BJ (cell line): ENCODE data around the gene RGS10. TPM values are rescaled to one million over a fixed set of nuclear protein-coding genes. Genes with fewer than 3 reads are reported as not detected.

ENCODE experiments used
- CTCF ChIA-PET: fragments of 350-600 bp; formaldehyde crosslinking; extraction: SDS; loops from one replicate; lab custom pipeline; 2021; ENCODE audit warnings: antibody characterized with exemption, inconsistent platforms; lab: Yijun Ruan, JAX
- POLR2A ChIA-PET: fragments of 300-600 bp; sonication (Branson Sonifier 250); formaldehyde crosslinking; extraction: SDS; loops from one replicate; lab custom pipeline; 2021; ENCODE audit warnings: antibody characterized with exemption; lab: Charles Lee
- DNase-seq: peaks from one replicate; pipeline ENCODE4 v3.0.0-alpha.2; 2011; ENCODE audit warnings: low read depth
- H3K27me3 ChIP-seq: 2 replicates; pipeline ENCODE4 v1.6.0; 2011; ENCODE audit warnings: low read length; ENCODE audit not compliant: control insufficient read depth, insufficient read depth
- H3K36me3 ChIP-seq: 2 replicates; pipeline ENCODE4 v1.5.1; 2011; ENCODE audit warnings: low read length; ENCODE audit not compliant: control insufficient read depth, insufficient read depth
- H3K4me3 ChIP-seq: 2 replicates; pipeline ENCODE4 v1.5.1; 2011; ENCODE audit warnings: low read depth, mild to moderate bottlenecking, control low read depth, low read length
- polyA plus RNA-seq: library from polyadenylated mRNA; depleted of rRNA; stranded (reverse); fragments of >200 nt; gene quantifications from 2 replicates; pipeline ENCODE4 v1.2.3, GENCODE V29; 2011
- TF ChIP-seq, protein P1 (sequence below): IDR thresholded peaks from 2 replicates; pipeline ENCODE4 v1.5.1; 2011; ENCODE audit warnings: low read depth, mild to moderate bottlenecking, control low read depth, inconsistent platforms, low read length, moderate library complexity; ENCODE audit not compliant: insufficient read depth

Gene RGS10
- polyA plus RNA-seq, 1 experiment = 34.5 TPM

DNA sequence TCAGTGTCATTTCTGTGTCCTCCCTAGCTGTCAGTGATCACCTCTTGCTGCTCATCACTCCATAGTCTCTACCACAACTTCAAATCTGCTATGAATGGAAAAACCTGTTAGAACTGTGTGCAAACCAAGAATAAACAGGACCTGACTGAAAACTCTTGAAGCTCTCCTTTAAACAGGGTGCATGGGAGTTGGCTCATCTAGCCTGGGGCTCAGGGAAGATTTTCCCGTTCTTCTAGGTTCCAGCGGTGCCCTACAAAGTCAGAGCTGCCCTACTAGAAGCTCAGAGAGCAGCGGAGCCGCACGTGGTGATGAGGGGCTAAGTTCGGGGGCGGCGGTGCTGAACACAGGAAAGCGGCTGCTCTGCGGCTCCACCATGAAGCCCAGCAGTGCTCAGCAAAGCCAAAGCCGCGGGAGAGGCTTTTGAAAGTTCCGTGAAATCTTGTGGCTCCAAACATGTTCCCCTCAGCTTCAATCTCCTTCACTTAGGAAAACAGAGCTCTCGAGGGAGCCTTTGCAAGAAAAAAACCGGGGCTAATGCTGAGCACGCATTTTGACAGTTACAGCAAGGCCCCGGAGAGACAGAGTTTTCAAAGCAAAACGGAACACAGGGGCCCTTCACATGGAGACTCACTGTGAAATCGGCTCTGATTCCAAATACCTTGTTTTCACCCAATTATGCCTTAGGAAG lies 30.5 kb downstream of the RGS10 start:
- TF ChIP-seq, protein P1, sequence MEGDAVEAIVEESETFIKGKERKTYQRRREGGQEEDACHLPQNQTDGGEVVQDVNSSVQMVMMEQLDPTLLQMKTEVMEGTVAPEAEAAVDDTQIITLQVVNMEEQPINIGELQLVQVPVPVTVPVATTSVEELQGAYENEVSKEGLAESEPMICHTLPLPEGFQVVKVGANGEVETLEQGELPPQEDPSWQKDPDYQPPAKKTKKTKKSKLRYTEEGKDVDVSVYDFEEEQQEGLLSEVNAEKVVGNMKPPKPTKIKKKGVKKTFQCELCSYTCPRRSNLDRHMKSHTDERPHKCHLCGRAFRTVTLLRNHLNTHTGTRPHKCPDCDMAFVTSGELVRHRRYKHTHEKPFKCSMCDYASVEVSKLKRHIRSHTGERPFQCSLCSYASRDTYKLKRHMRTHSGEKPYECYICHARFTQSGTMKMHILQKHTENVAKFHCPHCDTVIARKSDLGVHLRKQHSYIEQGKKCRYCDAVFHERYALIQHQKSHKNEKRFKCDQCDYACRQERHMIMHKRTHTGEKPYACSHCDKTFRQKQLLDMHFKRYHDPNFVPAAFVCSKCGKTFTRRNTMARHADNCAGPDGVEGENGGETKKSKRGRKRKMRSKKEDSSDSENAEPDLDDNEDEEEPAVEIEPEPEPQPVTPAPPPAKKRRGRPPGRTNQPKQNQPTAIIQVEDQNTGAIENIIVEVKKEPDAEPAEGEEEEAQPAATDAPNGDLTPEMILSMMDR = no peak
- ChIA-PET POLR2A (no interaction called here), CTCF (interaction anchor here (1.9 kb wide), 1 partner anchor 23 kb away, joined by 5 read pairs; no protein-coding TSS in a partner anchor)
- H3K4me3 ChIP-seq = no peak overlapping the region
- peaks cover 18% of the 10 kb centered on the region for H3K36me3 ChIP-seq
- no peaks in the 10 kb centered on the region for H3K27me3 ChIP-seq
- DNase-seq = no peak

DNA sequence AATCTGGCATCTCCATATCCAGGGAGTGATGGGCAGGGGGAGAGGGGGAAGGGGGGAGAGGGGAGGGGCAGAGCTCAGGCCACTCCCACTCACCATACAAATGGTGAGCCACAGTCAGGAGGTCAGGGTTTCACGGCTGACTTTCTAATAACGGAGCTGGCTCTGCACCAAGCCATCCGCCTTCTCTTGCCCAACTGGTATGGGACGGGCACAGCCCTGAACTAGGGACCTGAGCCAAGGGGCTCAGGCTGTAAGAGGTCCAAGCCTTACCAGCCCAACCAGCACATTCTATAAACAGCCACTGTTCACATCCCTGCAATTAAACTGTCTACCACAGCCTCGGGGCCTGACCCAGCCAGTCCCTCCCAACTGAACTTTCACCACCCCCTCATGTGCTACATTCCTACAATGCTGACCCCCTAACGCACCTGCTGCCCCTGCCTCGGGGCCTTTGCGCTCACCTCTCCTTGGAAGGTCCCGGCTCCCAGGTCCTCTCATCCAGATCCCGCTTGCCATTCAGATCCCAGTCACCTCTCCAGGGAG lies 32.5 kb downstream of the RGS10 start:
- Histone ChIP-seq H3K36me3 (peaks cover 19% of the 10 kb centered on the region), H3K4me3 (no peak overlapping the region), H3K27me3 (no peaks in the 10 kb centered on the region)
- DNase-seq = no peak
- ChIA-PET CTCF (interaction anchor here (0.6 to 1.2 kb wide), 3 partner anchors 10 to 23 kb away, joined by 3 read pairs; no protein-coding TSS in a partner anchor), POLR2A (no interaction called here)
- TF ChIP-seq, protein P1 = no peak

DNA sequence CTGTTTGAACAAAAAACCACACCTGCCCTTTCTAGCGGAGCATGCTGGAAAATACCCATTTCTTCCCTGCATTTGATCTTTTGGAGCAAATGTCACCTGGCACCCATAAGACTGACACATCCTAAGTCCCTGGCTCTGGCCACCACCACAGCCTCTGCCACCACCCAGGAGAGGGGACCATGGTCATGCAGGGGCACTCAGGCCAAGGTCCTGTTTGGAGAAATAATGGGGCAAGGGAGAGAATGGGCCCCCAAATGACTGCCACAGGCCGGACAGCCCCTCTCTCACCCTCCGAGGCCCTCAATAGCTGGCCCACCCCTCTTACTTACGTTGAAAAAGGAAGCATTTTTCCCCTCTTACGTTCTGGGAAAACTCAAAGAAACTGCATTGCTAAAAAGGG lies 35.4 kb downstream of the RGS10 start:
- Histone ChIP-seq H3K27me3 (no peaks in the 10 kb centered on the region), H3K4me3 (no peak overlapping the region), H3K36me3 (peaks cover 16% of the 10 kb centered on the region)
- CTCF ChIA-PET = interaction anchor here (1.6 kb wide), 1 partner anchor 17 kb away, joined by 4 read pairs; no protein-coding TSS in a partner anchor
- DNase-seq = no peak
- TF ChIP-seq, protein P1 = no peak
- POLR2A ChIA-PET = no interaction called here

DNA sequence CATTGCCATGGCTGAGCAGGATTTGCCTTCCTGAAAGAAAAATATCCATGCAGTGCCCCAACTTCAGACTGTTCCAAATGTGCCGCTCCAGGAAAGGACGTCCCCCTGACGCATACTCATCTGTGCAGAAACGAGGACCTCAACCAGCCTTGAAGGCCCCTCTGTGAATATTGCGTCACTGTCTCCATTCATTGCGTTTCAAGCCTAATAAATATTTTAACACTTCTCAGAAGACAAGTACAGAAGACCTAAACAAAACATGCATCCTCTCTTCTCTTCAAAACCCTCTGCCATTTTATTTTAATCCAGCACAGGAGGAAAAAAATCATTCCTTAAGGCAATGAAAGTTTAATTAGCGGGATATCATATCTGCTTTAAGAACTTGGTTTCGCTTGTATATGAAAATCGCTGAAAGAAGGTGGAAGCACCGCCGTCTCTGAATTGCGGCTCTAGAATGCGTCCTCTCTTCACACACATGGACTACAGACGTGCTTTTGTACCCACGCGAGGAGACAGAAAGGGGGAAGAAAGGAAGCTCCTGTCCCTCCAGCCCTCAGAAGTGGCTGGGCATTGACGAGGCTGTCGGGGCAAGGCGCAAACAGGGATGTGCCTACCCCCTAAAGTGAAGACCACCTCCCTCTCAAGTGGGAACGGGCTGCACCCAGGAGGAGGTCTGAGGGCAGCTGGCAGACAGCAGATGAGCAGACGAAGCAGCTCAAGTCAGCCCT lies 36.8 kb downstream of the RGS10 start:
- H3K36me3 ChIP-seq = peaks cover 11% of the 10 kb centered on the region
- TF ChIP-seq, protein P1 = no peak
- H3K27me3 ChIP-seq = no peaks in the 10 kb centered on the region
- POLR2A ChIA-PET = no interaction called here
- no peak for DNase-seq
- CTCF ChIA-PET = no interaction called here
- H3K4me3 ChIP-seq = no peak overlapping the region

DNA sequence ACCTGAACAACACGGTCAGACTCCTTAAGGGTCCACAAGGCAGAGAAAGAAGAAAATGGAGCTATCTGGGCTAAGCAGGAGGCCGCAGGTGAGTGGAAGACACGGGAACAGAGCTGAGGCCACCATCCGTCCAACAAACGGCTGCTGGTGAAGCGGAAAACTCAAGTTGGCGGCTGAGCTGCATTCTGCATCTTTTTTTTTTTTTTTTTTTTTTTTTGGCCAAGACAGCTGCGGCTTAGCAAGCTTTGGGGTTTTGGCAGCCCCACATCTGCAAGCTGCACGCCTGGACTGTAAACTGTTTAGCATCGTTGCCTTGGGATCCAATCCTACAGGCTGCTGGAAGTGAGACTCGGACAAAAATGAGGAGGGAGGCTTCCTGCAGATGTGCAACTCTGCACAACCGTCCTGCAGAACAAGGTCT lies 37.4 kb downstream of the RGS10 start:
- peaks cover 9% of the 10 kb centered on the region for H3K36me3 ChIP-seq
- CTCF ChIA-PET = no interaction called here
- no peaks in the 10 kb centered on the region for H3K27me3 ChIP-seq
- POLR2A ChIA-PET = no interaction called here
- no peak overlapping the region for H3K4me3 ChIP-seq
- no peak for DNase-seq
- TF ChIP-seq, protein P1 = no peak
